ENCODE data around the gene RNF144B.
"Not testable (repeated sequence)": the region's sequence is repeated elsewhere in the genome, so short reads cannot be mapped to it uniquely, and the experiment has no call there.

Gene RNF144B

GRCh38 chr6:18380158-18380836, 6.9 kb upstream of the RNF144B start:
- DNase-seq = no peak

- DNase-seq = no peak
Observed at GRCh38 chr6:18380851-18381250, 6.3 kb upstream of the RNF144B start.

GRCh38 chr6:18383441-18383840, 3.7 kb upstream of the RNF144B start:
- no peak for DNase-seq

- DNase-seq = no peak
Observed at GRCh38 chr6:18384621-18385020, 2.5 kb upstream of the RNF144B start.

GRCh38 chr6:18386298-18386976, 713 bp upstream of the RNF144B start:
- no peak for DNase-seq

GRCh38 chr6:18388271-18388670, 1.1 kb downstream of the RNF144B start:
- peak; percentile 74 for DNase-seq

GRCh38 chr6:18388942-18389341, 1.8 kb downstream of the RNF144B start:
- DNase-seq = no peak

- DNase-seq = no peak
Observed at GRCh38 chr6:18389479-18389878, 2.3 kb downstream of the RNF144B start.

GRCh38 chr6:18390476-18390875, 3.3 kb downstream of the RNF144B start:
- DNase-seq = no peak

- no peak for DNase-seq
Observed at GRCh38 chr6:18391023-18391422, 3.9 kb downstream of the RNF144B start.

GRCh38 chr6:18392346-18392877, 5.3 kb downstream of the RNF144B start:
- no peak for DNase-seq

- no peak for DNase-seq
Observed at GRCh38 chr6:18393698-18394097, 6.5 kb downstream of the RNF144B start.

GRCh38 chr6:18395177-18395855, 8.2 kb downstream of the RNF144B start:
- DNase-seq = no peak

- DNase-seq = no peak
Observed at GRCh38 chr6:18395856-18396197, 8.7 kb downstream of the RNF144B start.

- no peak for DNase-seq
Observed at GRCh38 chr6:18397701-18398100, 10.6 kb downstream of the RNF144B start.

GRCh38 chr6:18398225-18398624, 11.1 kb downstream of the RNF144B start:
- DNase-seq = not testable (repeated sequence)

GRCh38 chr6:18400831-18401446, 13.8 kb downstream of the RNF144B start:
- DNase-seq = no peak

- not testable (repeated sequence) for DNase-seq
Observed at GRCh38 chr6:18404965-18405364, 17.8 kb downstream of the RNF144B start.

GRCh38 chr6:18405477-18406293, 18.5 kb downstream of the RNF144B start:
- no peak for DNase-seq

GRCh38 chr6:18406955-18407749, 20.0 kb downstream of the RNF144B start:
- DNase-seq = peak; percentile 40

GRCh38 chr6:18409602-18410001, 22.5 kb downstream of the RNF144B start:
- DNase-seq = not testable (repeated sequence)

- DNase-seq = no peak
Observed at GRCh38 chr6:18410412-18410811, 23.3 kb downstream of the RNF144B start.
